CD4-positive, CD25-positive, alpha-beta regulatory T cell (primary cell): ENCODE results near the gene FGGY. TPM values are rescaled to one million over a fixed set of nuclear protein-coding genes. Genes with fewer than 3 reads are reported as not detected.

Experiments used
- ATAC-seq, 2 donors: fragments of 150-1000 bp; cut with Tn5 transposase; one replicate each; pipeline ENCODE4 v1.10.0; 2021; ENCODE audit warnings: low read depth in 2 of 2, moderate number of reproducible peaks in 2 of 2, moderate library complexity in 1 of 2
- DNase-seq, 3 donors: peaks; one replicate each; pipeline versions ENCODE4 v3.0.0 to v3.0.0-alpha.2; 2012 to 2022; ENCODE audit warnings: mixed read lengths in 1 of 3
- H3K27ac ChIP-seq: one replicate; pipeline ENCODE4 v1.7.0; 2013; ENCODE audit warnings: mild to moderate bottlenecking, low read length; ENCODE audit not compliant: insufficient read depth, poor library complexity, severe bottlenecking
- H3K27me3 ChIP-seq: one replicate; pipeline ENCODE4 v1.7.0; 2013; ENCODE audit warnings: low read length; ENCODE audit not compliant: control insufficient read depth, insufficient read depth
- H3K36me3 ChIP-seq: one replicate; pipeline ENCODE4 v1.7.0; 2013; ENCODE audit warnings: mild to moderate bottlenecking, low read length, moderate library complexity; ENCODE audit not compliant: control insufficient read depth, insufficient read depth
- H3K4me1 ChIP-seq: 2 replicates; pipeline ENCODE4 v1.7.0; 2013; ENCODE audit warnings: mild to moderate bottlenecking, low read length; ENCODE audit not compliant: insufficient read depth, control insufficient read depth, poor library complexity, severe bottlenecking
- H3K4me3 ChIP-seq: one replicate; pipeline ENCODE4 v1.7.0; 2013; ENCODE audit warnings: low read depth, mild to moderate bottlenecking, low read length, moderate library complexity
- H3K9me3 ChIP-seq, 2 experiments: 1 replicate in 1 of 2; 2 replicates in 1 of 2; pipeline ENCODE4 v1.7.0; 2013; ENCODE audit warnings: low read length in 2 of 2, mild to moderate bottlenecking in 1 of 2, moderate library complexity in 1 of 2; ENCODE audit not compliant: control insufficient read depth in 2 of 2
- H3K27ac Mint-ChIP-seq, 3 donors: one replicate each; pipeline ENCODE4 v1.8.0; 2020 to 2022; ENCODE audit warnings: mild to moderate bottlenecking in 3 of 3, mixed read lengths in 3 of 3, moderate library complexity in 2 of 3
- H3K27me3 Mint-ChIP-seq: one replicate; pipeline ENCODE4 v1.8.0; 2022; ENCODE audit warnings: mild to moderate bottlenecking, mixed read lengths
- H3K36me3 Mint-ChIP-seq: one replicate; pipeline ENCODE4 v1.8.0; 2020; ENCODE audit warnings: mixed read lengths
- H3K4me1 Mint-ChIP-seq, 4 donors: one replicate each; pipeline ENCODE4 v1.8.0; 2020 to 2022; ENCODE audit warnings: mixed read lengths in 4 of 4, mild to moderate bottlenecking in 1 of 4
- H3K4me3 Mint-ChIP-seq, 4 donors: one replicate each; pipeline ENCODE4 v1.8.0; 2020 to 2022; ENCODE audit warnings: mild to moderate bottlenecking in 4 of 4, mixed read lengths in 4 of 4, moderate library complexity in 3 of 4
- H3K9me3 Mint-ChIP-seq, 7 donors: one replicate each; pipeline ENCODE4 v1.8.0; 2020 to 2022; ENCODE audit warnings: mixed read lengths in 7 of 7, mild to moderate bottlenecking in 3 of 7, moderate library complexity in 2 of 7
- polyA plus RNA-seq, 4 donors: library from polyadenylated mRNA; unstranded; fragments of 300-500 nt; fragmentation: Illumina TruSeq; gene quantifications; one replicate each; pipeline ENCODE4 v1.2.3, GENCODE V29; 2021
- total RNA-seq: library from RNA; stranded (reverse); gene quantifications from one replicate; pipeline ENCODE4 v1.2.3, GENCODE V29; 2022

Gene FGGY
- total and polyA plus RNA-seq, 5 donors from 2014 or later: 1.9 to 7.7 (median 4.5) TPM

DNA sequence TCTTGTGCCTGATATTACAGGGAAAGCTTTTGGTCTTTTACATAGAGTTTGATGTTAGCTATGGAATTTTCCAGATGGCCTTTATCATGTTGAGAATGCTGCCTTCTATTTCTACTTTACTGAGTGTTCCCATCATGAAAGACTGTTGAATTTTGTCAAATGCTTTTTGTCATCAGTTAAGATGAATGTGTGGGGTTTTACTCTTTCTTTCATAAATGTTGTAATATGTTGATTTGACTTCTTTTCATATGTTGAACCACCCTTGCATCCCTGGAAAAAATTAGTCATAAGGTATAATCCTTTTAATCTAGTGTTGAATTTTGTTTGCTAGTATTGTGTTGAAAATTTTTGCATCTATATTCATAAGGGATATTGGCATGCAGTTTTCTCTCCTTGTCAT, 501.7 kb downstream of the FGGY start:
- H3K36me3 Mint-ChIP-seq: no peaks in the 10 kb centered on the region
- H3K27me3 Mint-ChIP-seq: peaks cover 19% of the 10 kb centered on the region
- no peaks in the 10 kb centered on the region for H3K4me1 ChIP-seq
- H3K4me3 Mint-ChIP-seq: no peak overlapping the region
- H3K27ac ChIP-seq: no peak overlapping the region
- no peak overlapping the region for H3K4me3 ChIP-seq
- peaks cover 2% of the 10 kb centered on the region for H3K27me3 ChIP-seq
- peaks cover 0 to 17% (median 6%) of the 10 kb centered on the region in 7 donors for H3K9me3 Mint-ChIP-seq
- ATAC-seq (no peak), DNase-seq (no peak)
- no peaks in the 10 kb centered on the region for H3K4me1 Mint-ChIP-seq
- H3K9me3 ChIP-seq: peaks cover 0 to 2% of the 10 kb centered on the region in 2 experiments
- H3K36me3 ChIP-seq: no peaks in the 10 kb centered on the region
- H3K27ac Mint-ChIP-seq: no peak overlapping the region

DNA sequence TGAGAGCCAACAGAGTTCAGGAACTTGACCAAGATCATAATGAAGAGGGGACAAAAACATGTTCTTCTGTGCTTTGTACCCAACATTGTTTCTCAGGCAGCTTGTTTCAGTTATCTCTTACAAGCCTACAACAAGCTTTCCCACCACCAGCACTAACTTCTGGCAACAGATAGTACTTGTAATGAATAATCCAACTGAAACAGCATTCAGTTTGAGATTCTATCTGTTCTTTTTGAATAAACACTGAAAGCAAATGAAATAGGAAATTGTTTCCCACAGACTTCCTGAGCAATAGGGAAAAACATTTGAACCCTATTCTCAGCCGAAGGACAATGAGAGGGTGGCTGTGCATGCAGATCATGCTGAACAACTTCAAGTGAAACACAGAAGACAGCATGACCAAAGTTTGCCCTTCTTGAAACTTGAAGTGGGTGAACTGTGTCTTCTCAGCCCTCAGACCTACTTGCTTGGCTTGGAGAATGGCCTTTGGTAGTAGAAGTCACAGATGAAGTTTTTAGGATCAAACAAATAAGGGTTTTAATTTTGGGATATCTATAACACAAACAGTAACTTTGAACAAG, 506.7 kb downstream of the FGGY start:
- Histone ChIP-seq H3K36me3 (no peaks in the 10 kb centered on the region), H3K27ac (no peak overlapping the region), H3K4me3 (no peak overlapping the region), H3K4me1 (no peaks in the 10 kb centered on the region), H3K9me3 (no peaks in the 10 kb centered on the region), H3K27me3 (peaks cover 1% of the 10 kb centered on the region)
- Mint-ChIP-seq H3K4me3 (no peak overlapping the region), H3K27ac (no peak overlapping the region), H3K4me1 (no peaks in the 10 kb centered on the region), H3K9me3 (peaks cover 0 to 3% (median 0%) of the 10 kb centered on the region in 7 donors), H3K27me3 (peaks cover 16% of the 10 kb centered on the region), H3K36me3 (no peaks in the 10 kb centered on the region)
- no peak for ATAC-seq
- no peak for DNase-seq

DNA sequence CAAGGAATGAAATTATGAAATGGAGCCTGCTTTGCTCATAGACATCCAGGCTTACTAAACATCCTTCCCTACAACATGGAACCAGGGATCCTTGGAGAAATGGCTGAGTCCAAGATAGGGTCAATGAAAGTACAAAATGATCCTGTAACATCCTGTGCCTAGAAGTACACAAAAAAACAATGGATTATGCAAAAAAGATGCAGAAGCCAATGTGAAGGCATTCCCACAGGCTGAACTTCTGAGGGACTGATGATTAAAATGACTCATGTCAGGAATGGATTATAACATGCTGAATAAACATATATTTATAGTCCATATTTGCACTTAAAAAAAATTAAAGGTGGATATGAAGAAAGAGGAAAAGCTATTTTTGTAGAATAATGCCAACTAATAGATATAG, 507.4 kb downstream of the FGGY start:
- H3K9me3 Mint-ChIP-seq: peaks cover 0 to 3% (median 0%) of the 10 kb centered on the region in 7 donors
- no peaks in the 10 kb centered on the region for H3K4me1 Mint-ChIP-seq
- Histone ChIP-seq H3K27me3 (peaks cover 5% of the 10 kb centered on the region), H3K9me3 (no peaks in the 10 kb centered on the region), H3K27ac (no peak overlapping the region), H3K36me3 (no peaks in the 10 kb centered on the region), H3K4me3 (no peak overlapping the region), H3K4me1 (no peaks in the 10 kb centered on the region)
- peaks cover 16% of the 10 kb centered on the region for H3K27me3 Mint-ChIP-seq
- H3K4me3 Mint-ChIP-seq: no peak overlapping the region
- H3K27ac Mint-ChIP-seq: no peak overlapping the region
- H3K36me3 Mint-ChIP-seq: no peaks in the 10 kb centered on the region
- no peak for DNase-seq
- no peak for ATAC-seq

- Histone ChIP-seq H3K4me1 (no peaks in the 10 kb centered on the region), H3K27ac (no peak overlapping the region), H3K4me3 (no peak overlapping the region), H3K36me3 (no peaks in the 10 kb centered on the region), H3K27me3 (peaks cover 5% of the 10 kb centered on the region), H3K9me3 (no peaks in the 10 kb centered on the region)
- Mint-ChIP-seq H3K27me3 (peaks cover 28% of the 10 kb centered on the region), H3K4me3 (no peak overlapping the region), H3K9me3 (peaks cover 0 to 3% (median 1%) of the 10 kb centered on the region in 7 donors), H3K36me3 (no peaks in the 10 kb centered on the region), H3K27ac (no peak overlapping the region), H3K4me1 (no peaks in the 10 kb centered on the region)
- DNase-seq (no peak), ATAC-seq (no peak)
These were observed 508.7 kb downstream of the FGGY start for GRCh38 chr1:59805554-59805953.
